CD4-positive, alpha-beta T cell treated with Interferon gamma for 1 hour (primary cell): ENCODE data around the gene PSMD4.

Experiments used
- DNase-seq: peaks from one replicate; pipeline ENCODE4 v3.0.0-alpha.2; 2020

PSMD4 gene

DNA sequence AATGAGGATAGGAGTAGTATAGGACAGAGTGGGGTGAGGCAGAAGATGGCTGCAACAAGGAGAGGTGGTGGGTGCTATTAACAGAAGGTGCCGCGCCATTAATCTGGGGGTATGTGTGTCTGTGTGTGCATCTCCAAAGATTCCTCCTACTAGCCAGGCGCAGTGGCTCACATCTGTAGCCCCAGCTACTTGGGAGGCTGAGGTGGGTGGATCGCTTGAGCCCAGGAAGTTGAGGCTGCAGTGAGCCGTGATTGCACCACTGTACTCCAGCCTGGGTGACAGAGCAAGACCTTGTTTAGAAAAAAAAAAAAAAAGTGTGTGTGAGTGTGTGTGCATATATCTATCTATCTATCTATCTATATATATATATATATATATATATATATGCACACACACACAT is 20.8 kb downstream of the PSMD4 start:
- DNase-seq = peak; percentile 23

DNA sequence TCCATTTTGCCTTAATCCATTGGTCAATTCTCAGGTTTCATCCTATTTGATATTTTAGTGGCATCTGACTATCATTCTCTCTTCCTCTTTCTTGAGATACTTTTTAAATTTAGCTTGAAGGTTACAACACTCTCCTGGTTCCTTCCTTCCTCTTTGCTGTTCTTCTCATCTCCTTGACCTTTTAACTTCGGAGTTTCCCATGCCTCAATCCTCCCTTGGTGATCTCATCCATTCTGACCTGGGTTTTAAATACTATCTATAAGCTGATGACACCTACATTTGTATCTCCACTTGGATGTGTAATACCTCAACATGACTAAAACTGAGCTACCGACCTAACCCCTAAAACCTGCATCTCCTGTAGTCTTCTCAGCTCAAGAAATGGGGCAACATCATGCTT is 22.7 kb downstream of the PSMD4 start:
- peak; percentile 13 for DNase-seq

DNA sequence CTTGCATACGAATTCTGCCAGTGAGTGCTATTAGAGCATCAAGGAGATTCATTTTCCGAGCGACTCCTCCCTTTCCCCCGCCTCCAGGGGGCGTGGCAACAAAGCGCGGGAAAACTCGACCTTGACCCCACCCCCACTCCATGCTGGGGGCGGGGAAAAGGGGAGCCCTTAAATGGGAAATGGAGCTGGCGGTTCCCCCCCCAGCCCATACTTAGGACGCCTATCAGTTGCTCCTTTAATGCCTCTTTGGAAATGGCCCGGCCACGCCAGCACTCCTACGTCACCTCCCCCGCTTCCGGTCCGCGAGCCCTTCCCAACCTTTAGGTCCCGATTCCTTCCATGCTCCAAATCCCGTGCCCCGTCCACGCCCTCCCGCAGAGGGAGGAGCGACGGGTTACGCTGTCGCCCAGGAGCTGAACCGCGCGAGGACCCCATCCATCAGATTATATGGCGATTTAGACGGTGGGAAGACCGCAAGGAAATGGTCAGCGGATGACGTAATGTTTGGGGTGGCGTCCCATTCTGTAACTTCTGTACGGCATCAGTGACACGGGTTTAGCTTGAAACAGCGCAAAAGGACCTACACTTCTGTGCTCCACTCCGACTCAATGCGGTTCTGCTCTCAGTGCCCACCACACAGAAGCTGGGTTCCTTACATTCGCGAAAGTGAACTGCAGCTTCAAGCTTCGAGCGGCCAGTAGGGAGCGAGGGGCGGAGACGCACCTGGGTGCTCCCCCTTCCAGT is 26.9 kb downstream of the PSMD4 start:
- DNase-seq = peak; percentile 92

DNA sequence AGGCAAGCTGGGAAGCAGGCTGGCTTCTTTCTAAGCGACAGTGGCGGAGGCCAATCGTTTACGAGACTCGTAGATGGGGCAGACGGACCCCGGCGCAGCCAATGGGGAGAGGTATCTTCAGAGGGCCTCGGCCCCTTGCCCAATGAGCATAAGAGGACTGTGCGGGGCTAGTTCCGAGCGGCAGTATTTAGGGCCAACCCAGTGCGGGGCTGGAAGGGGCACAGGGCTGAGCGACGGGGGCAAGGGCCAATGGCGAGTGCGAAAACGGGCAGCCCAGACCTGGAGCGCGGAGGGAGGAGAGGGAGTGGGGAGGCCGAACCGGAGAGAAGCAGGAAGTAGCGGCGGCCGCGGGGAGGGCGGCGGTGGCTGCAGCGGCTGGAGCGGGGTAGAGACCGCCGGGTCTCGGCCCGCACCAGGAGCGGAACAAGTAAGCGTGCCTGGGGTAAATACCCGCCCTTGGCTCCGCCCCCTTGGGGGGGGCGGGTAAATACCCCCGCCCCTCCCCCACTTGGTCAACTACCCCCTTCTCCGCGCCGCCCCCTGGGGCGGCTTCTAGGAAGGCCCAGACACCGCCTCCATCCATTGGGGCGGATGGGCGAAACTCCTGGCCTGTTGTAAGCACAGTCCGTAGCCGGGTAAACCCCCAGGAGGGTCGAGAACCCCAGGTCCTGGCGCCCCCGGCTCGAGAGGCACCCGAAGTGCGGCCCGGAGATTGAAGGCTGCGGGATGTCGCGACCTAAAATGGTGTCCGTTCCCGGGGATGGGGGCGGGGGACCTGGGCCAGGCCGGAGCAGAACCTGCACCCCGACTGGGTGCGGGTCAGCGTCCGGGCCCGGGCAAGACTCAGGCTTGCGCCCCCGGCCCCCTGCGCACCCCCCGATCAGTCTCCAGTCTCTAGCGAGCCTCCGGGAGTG is 27.7 kb downstream of the PSMD4 start, which contains the start of gene ZNF687:
Gene ZNF687, plus strand, starts transcription at position 331 of the 914 bp plus-strand sequence. CDS start 3,993 bp downstream, outside the sequence.
- DNase-seq = peak; percentile 100

DNA sequence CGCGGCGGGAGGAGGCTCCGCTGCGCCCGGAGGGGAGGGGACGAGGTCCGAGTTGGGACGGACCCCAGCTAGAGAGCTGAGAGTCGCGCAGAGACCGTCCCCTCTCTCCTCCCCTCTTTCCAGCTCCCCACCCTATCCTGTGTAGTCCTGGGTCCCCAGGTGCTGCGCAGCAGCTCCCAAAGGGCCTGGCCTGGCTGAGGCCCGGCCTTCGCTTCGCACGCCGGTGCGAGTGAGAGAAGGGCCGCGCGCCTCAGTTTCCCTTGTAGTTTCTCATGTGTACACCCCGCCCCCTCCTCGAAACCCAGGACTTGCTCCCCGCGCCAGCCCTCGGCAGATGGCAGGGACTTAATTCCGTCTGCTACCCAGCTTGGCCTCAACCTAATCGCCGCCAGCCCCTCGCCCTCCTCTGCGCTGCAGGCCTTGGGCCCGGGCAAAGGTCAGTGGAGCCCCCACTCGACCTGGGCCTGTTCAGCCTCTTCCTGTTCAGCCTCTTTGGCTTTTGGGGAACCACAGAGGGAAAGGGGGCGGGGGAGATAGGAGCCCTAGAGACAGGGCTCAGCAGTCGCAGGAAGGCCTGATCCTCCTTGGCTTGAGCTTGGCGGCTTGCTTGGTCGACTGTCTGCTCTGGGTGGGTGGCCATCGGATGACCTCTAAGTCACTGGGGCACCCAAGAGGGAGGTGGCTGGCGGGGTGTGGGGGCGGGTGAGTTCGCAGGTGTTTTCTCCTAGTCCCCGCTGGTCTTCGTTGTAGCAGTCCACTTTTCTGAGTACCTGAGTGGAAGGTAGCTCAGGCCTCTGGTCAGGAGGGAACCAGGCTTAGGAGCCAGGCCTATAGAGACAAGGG is 28.6 kb downstream of the PSMD4 start:
- DNase-seq = peak; percentile 31

DNA sequence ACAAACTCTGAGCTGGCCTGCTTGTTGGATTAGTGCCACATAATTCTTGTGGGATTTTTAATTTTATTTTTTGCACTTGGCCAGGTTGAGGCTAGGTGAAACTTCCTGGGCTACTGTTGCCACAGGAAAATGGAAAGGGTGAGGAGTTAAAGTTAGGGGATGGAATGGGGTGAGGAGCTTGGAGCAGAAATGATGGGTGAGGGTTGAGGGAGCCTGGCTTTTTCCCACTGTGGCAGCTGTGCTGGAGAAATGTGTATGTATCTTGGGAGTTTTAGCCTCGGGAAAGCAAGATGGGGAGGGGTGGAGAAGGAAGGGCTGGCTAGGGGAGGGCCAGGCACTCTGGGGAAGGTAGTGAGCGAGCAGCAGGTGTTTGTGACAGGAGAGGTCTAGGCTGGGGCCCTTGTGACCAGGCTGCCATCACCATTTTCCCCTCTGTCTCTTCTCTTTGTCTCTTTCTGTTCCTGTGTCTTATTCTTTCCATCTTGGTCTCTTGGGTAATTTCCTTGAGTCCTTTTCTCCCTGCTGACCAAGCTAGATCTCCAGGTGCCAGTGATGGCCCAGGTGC is 29.6 kb downstream of the PSMD4 start:
- DNase-seq = no peak

DNA sequence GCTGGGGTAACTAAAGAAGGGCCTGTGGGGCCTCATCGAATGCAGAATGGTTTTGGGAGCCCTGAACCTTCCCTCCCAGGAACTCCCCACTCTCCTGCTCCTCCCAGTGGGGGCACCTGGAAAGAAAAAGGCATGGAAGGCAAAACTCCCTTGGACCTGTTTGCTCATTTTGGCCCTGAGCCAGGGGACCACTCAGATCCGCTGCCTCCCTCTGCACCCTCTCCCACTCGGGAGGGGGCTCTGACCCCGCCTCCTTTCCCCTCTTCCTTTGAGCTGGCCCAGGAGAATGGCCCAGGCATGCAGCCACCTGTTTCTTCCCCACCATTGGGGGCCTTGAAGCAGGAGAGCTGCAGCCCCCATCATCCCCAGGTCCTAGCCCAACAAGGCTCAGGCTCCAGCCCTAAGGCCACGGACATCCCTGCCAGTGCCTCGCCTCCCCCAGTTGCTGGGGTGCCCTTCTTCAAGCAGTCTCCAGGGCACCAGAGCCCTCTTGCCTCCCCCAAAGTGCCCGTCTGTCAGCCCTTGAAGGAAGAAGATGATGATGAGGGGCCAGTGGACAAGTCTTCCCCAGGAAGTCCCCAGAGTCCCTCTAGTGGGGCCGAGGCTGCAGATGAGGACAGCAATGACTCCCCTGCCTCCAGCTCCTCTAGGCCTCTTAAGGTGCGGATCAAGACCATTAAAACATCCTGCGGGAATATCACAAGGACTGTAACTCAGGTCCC is 32.2 kb downstream of the PSMD4 start:
- no peak for DNase-seq

DNA sequence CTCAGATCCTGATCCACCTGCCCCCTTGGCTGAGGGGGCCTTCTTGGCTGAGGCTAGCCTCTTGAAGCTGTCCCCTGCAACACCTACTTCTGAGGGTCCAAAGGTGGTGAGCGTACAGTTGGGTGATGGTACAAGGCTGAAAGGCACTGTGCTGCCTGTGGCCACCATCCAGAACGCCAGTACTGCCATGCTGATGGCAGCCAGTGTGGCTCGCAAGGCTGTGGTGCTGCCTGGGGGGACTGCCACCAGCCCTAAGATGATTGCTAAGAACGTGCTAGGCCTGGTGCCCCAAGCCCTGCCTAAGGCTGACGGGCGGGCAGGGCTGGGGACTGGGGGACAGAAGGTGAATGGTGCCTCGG is 32.8 kb downstream of the PSMD4 start:
- DNase-seq = no peak

DNA sequence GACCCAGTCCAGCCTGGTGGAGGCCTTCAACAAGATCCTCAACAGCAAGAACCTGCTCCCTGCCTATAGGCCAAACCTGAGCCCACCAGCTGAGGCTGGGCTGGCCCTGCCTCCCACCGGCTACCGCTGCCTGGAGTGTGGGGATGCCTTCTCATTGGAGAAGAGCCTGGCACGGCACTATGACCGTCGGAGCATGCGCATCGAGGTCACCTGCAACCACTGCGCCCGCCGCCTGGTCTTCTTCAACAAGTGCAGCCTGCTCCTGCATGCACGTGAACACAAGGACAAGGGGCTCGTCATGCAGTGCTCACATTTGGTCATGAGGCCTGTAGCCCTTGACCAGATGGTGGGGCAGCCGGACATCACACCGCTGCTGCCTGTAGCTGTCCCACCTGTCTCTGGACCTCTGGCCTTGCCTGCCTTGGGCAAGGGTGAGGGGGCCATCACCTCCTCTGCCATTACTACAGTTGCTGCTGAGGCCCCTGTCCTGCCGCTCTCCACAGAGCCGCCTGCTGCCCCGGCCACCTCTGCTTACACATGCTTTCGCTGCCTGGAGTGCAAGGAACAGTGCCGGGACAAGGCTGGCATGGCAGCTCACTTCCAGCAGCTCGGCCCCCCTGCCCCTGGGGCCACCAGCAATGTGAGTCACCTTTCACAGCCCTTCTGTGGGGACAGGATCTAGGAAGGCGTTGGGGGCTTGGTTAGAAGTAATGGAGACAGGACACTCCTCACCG is 33.4 kb downstream of the PSMD4 start:
- no peak for DNase-seq

DNA sequence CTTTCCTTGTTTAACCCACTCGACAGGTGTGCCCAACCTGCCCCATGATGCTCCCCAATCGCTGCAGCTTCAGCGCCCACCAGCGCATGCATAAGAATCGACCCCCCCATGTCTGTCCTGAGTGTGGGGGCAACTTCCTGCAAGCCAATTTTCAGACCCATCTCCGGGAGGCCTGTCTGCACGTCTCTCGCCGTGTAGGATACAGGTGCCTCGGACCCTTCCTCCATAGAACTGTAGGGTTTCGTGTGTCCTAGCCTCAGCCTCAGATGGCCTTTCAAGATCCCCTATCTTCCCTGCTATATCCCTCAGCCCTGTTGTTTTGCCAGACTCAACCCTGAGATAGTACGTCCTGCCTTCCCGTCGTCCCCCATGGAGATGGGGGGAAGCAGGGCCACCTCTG is 34.0 kb downstream of the PSMD4 start:
- no peak for DNase-seq

DNA sequence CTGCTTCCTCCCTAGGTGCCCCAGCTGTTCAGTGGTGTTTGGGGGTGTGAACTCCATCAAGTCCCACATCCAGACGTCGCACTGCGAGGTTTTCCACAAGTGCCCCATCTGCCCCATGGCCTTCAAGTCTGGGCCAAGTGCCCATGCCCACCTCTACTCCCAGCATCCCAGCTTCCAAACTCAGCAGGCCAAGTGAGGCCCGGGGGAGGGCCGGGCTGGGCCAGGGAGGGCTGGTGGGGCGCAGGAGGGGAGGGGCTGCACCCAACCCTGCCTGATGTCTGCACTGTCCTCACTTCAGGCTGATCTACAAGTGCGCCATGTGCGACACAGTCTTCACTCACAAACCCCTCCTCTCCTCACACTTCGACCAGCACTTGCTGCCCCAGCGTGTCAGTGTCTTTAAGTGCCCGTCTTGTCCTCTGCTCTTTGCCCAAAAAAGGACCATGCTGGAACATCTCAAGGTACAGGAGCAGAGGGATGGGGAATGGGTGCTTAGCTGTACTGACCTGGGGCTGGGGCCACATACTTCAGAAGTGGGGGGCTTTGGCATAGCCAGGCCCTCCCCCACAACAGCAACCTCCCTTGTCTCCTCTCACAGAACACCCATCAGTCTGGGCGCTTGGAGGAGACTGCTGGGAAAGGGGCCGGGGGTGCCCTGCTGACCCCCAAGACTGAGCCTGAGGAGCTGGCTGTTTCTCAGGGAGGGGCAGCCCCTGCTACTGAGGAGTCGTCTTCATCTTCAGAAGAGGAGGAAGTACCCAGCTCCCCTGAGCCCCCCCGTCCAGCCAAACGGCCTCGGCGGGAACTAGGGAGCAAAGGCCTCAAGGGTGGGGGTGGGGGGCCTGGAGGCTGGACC is 34.8 kb downstream of the PSMD4 start:
- no peak for DNase-seq

DNA sequence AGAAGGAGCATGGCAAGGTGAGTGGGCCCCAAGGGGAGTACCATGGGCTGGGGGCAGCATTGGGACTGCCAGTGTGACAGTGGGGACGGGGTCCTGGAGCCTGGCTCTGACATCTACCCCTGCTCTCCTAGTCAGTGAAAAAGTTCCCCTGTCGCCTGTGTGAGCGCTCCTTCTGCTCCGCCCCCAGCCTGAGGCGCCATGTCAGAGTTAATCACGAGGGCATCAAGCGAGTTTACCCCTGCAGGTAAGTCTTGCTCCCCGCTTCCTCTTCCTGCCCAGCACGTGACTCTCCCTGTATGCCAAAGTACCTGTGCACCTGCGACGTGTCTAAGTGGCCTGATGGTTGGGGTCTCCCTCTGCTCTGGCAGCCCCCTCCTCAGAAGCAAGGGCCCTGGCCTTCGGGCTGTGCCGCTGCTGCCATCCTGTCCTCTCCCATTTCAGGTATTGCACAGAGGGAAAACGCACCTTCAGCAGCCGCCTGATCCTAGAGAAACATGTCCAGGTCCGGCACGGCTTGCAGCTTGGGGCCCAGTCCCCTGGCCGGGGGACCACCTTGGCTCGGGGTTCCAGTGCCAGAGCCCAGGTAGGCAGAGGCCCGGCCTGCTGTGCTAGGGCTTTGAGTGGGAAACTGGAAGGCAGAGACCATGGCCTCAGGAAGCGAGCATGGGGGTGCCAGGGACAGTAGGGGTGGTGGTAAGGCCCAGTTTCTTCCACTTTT is 35.6 kb downstream of the PSMD4 start:
- DNase-seq = no peak

DNA sequence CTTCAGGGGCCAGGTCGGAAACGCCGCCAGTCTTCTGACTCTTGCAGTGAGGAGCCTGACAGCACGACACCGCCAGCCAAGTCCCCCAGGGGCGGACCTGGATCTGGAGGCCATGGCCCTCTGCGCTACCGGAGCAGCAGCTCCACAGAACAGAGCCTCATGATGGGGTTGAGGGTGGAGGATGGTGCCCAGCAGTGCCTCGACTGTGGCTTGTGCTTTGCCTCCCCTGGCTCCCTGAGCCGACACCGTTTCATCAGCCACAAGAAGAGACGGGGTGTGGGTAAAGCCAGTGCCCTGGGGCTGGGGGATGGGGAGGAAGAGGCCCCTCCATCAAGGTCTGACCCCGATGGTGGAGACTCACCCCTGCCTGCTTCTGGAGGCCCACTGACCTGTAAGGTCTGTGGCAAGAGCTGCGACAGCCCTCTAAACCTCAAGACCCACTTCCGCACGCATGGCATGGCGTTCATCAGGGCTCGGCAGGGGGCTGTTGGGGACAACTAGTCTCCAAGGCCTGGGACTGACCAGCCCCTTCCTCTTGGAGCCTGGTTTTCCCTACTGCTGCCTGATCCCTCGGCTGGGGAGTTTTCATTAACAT is 36.3 kb downstream of the PSMD4 start:
- DNase-seq = peak; percentile 7

DNA sequence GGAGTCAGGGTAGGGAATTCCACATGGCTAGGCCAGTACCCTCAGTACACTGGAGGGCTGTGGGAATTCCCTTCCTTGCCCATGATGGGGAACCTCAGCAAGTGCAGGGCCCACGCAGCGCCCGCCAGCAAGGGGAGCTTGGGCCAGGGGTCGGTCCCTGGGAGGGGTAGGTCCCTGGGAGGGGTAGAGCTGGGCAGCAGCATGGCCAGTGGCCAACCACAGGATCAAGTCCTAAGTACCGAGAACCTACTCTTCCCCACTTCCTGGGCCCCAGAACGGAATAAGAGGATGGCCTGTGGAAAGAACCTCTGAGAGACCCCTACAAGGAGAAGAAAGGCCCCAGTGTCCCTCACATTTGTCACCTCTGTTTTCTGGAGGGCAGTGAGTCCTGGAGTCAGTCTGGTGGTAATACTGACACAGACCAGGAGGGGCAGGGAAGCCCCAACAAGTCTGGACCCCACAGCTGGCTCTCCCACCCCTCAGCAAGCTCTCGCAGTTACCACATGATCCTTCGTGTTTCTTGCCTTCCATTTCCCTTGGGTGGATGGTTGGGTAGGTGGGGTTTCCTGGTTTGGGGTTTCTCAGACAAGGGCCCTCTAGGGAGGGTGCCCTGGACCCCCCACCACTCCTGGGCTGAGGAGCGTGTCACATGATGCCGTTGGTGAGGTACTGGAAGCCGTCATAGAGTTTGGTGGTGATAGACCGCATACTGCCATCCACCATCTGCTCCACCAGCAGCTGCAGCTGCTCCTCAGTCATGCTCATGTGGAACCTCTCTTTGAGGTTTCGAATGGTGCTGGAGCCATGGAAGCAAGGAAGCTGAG is 37.9 kb downstream of the PSMD4 start:
- DNase-seq = peak; percentile 11

DNA sequence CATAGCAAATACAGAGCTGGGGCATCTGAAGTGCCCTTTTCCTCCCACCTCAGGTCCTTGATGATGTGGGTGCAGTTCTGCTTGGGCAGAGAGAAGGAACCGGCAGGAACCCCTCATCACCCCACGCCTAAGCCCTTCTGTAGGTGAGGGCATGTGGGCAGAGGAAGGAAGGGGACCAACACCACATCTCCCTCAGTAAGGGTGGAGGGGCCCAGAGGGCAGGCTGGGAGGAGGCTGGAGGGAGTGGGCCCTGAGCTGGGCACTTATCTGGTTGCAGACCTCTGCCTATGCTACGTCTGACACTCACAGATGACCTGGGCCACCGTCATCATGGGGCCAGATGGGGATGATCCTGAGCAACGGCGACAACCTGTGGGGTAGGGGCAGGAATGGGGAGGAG is 38.6 kb downstream of the PSMD4 start:
- no peak for DNase-seq

DNA sequence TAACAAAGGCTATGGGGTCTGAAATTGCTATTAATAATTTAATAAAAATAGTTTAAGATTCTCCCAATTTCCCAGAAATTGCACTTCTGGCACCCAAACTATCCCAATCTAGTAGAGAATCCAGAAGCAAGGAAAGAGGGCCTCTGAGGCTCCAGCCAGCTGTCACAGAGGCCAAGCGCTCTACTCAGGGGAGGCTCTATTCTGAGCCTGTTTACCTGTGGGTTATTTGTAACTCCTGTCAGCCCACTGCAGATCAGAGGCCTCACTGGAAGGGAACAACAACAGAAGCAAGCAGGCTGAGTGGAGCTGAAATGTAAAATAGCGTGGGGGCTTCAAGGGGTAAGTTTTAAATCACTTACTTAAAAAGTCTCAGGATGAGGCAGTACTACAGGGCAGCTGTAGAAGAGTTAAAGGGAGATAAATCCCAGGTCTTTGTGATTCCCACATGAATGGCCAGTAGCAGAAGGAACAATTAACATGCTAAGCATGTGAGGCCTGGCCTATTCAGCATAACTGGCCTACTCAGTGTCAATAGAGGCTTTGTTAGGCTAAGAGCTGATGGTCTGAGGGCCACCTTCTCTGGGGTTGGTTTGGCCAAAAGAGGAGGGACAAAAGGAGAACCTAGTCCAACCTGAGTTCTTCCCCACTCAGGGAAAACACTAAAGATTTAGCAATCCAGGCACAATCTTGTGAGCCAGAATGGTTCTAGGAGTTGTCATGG is 40.4 kb downstream of the PSMD4 start:
- no peak for DNase-seq

DNA sequence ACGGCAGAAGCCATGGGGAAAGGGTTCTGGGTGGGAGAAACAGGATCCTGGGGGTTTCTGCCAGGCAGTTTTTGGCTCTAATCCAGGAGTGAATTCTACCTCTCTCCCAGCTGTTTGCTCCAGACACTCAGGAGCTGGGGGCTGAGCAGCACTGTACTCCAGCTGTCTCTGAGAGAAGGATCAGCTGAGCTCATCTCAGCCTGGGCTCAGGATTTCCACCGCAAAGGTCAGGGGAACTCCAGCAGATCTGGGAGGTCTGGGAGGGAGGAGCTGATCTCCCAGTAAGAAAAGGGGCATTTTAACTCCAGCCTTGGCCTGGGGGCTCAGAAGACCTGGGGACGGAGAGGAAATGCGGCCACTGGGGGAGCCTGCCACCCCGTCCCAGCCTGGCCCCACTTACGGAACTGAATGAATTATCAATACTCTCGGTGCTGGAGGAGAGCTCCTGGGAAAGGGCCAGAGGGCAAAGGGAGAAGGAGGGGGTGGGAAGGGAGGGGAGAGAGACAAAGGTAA is 55.3 kb downstream of the PSMD4 start:
- no peak for DNase-seq
